Effector memory CD4-positive, alpha-beta T cell (primary cell): Measurements from ENCODE around the gene CA9.
"Not testable (repeated sequence)": the region's sequence is repeated elsewhere in the genome, so short reads cannot be mapped to it uniquely, and the experiment has no call there.

ENCODE experiments used
- DNase-seq, 3 donors: peaks; one replicate each; pipeline ENCODE4 v3.0.0-alpha.2; 2020
- H3K27ac ChIP-seq: 2 replicates; pipeline ENCODE4 v1.7.0; 2013; ENCODE audit warnings: mild to moderate bottlenecking, low read length, moderate library complexity; ENCODE audit not compliant: insufficient read depth, poor library complexity, severe bottlenecking
- H3K27me3 ChIP-seq: replicated peaks from 2 replicates; pipeline ENCODE4 v1.7.0; 2013; ENCODE audit warnings: mild to moderate bottlenecking, low read length; ENCODE audit not compliant: insufficient read depth, control insufficient read depth, poor library complexity, severe bottlenecking
- H3K36me3 ChIP-seq: 2 replicates; pipeline ENCODE4 v1.7.0; 2013; ENCODE audit warnings: mild to moderate bottlenecking, low read length, moderate library complexity; ENCODE audit not compliant: control insufficient read depth, insufficient read depth
- H3K4me1 ChIP-seq: 2 replicates; pipeline ENCODE4 v1.7.0; 2013; ENCODE audit warnings: low read length, mild to moderate bottlenecking; ENCODE audit not compliant: control insufficient read depth, insufficient read depth, poor library complexity, severe bottlenecking
- H3K4me3 ChIP-seq: 2 replicates; pipeline ENCODE4 v1.7.0; 2013; ENCODE audit warnings: low read length, low read depth, mild to moderate bottlenecking; ENCODE audit not compliant: insufficient read depth, poor library complexity, severe bottlenecking
- H3K9me3 ChIP-seq: 2 replicates; pipeline ENCODE4 v1.7.0; 2013; ENCODE audit warnings: mild to moderate bottlenecking, low read length, moderate library complexity; ENCODE audit not compliant: control insufficient read depth

CA9 gene

DNA sequence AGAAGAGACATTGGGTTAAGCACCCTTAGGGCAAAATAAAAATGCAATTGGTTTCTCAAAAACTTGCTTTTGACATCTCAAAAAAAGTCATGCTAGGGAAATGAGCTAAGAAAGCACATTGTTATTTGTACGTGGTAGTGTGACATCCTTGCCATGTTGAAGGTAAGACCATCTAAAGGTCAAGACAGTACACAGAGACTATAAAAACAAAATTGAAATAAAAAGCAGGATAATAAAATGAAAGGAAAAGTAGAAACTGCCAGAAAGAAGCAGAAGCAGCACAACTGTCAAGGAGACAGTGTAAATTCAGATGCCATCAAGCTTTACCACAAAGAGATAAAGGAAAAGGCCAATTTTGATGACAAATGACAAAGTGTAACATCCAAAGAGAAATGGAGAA lies 34.5 kb upstream of the CA9 start:
- not testable (repeated sequence) for H3K27me3 ChIP-seq, H3K36me3 ChIP-seq, H3K4me3 ChIP-seq, H3K4me1 ChIP-seq, H3K9me3 ChIP-seq, DNase-seq, H3K27ac ChIP-seq

DNA sequence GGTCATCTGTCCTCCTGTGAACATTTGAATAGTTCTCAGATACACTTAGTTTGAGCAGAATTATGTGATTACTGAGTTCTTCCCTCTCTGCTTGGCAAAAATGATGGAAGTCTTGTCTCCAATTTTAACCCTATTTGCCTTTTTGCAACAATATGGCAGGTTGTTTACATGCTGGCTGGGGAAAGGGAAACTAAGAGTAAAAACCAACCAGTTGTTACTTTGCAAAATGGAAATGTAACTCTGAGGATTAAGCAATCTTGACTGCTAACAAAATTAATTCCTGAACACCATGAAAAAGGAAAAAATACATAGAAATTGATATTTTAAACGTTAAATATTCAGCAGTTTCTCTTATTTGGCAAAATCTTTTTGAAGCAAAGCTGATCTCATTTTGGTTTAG lies 34.1 kb upstream of the CA9 start:
- Histone ChIP-seq H3K9me3 (no peaks in the 10 kb centered on the region), H3K36me3 (no peaks in the 10 kb centered on the region), H3K4me3 (no peak overlapping the region), H3K27me3 (no peaks in the 10 kb centered on the region), H3K27ac (no peak overlapping the region), H3K4me1 (peaks cover 9% of the 10 kb centered on the region)
- DNase-seq, result no peak

DNA sequence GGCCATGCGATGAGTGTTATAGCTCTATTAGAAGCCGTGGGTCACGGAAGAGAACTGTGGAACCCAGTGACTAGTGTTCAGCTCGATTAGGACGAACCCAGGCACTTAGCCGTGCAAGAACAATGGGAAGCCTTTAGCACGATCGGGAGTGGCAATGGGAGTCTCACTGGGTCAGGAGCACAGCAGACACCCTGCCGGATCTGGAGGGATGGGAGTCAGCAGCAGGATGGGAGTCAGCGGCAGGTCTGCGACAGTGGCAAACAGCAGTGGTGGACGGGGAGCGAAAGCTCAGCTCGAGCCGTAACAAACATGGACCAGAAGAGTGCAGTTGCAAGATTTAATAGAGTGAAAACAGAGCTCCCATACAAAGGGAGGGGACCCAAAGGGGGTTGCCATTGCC lies 33.3 kb upstream of the CA9 start:
- not testable (repeated sequence) for H3K27ac ChIP-seq, H3K4me1 ChIP-seq, H3K36me3 ChIP-seq, DNase-seq, H3K9me3 ChIP-seq, H3K4me3 ChIP-seq, H3K27me3 ChIP-seq

DNA sequence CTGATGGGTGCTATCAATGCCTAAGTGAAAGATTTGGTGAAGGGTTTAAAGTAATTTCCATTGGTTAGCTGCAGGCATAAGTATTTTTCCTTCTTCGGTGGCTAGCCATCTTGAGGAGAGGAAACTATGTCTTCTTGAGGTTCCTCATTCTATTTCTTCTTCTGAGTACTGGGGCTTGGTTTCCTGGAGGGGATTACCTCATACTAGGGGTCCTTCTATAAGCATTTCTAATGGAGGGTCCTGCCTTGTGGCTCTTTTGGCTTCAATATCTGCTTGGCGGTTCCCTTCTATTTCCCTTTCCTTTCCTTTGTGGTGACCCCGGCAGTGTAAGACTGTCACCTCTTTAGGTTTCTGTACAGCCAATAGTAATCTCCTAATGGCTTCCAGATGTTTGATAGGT lies 32.2 kb upstream of the CA9 start:
- DNase-seq, result not testable (repeated sequence)

DNA sequence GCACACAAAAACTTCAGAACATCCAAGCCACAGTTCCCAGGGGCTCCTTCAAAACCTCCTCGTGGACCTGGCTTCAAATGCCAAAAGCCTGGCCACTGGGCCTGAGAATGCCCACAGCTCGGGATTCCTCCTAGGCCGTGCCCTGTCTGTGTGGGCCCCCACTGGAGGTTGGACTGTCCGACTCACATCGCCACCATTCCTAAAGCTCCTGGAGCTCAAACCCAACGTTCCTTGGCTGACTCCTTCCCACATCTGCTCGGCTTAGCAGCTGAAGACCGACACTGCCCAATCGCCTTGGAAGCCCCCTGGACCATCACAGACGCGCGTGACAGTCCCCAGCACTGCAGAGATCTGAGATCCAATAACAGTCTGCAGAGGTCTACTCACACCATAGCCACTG lies 30.7 kb upstream of the CA9 start:
- H3K27ac ChIP-seq, result no peak overlapping the region
- no peak for DNase-seq
- H3K36me3 ChIP-seq, result no peaks in the 10 kb centered on the region
- H3K9me3 ChIP-seq, result no peaks in the 10 kb centered on the region
- peaks cover 29% of the 10 kb centered on the region for H3K4me1 ChIP-seq
- H3K4me3 ChIP-seq, result no peak overlapping the region
- H3K27me3 ChIP-seq, result no peaks in the 10 kb centered on the region

More for the DNA sequence above, 32.2 kb upstream of the CA9 start:
- H3K27me3 ChIP-seq, H3K4me3 ChIP-seq, H3K27ac ChIP-seq, H3K9me3 ChIP-seq, H3K36me3 ChIP-seq: not testable (repeated sequence)
- peaks cover 18% of the 10 kb centered on the region for H3K4me1 ChIP-seq

DNA sequence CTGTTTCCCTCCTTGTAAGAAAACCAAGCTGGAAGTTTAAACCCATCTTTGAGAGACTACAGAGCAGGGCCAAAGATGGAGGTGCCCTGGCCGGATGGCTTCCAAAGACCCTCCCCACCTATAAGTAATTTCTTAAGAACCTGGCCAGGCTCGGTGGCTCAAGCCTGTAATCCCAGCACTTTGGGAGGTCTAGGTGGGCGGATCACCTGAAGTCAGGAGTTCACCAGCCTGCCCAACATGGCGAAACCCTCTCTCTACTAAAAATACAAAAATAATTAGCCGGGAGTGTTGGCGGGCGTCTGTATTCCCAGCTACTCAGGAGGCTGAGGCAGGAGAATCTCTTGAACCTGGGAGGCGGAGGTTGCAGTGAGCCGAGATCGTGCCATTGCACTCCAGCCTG lies 28.0 kb upstream of the CA9 start:
- Histone ChIP-seq H3K4me3 (peak overlapping the region; percentile 65), H3K27ac (peak overlapping the region; percentile 86), H3K4me1 (peaks cover 35% of the 10 kb centered on the region)
- not testable (repeated sequence) for H3K27me3 ChIP-seq, H3K36me3 ChIP-seq, H3K9me3 ChIP-seq, DNase-seq

DNA sequence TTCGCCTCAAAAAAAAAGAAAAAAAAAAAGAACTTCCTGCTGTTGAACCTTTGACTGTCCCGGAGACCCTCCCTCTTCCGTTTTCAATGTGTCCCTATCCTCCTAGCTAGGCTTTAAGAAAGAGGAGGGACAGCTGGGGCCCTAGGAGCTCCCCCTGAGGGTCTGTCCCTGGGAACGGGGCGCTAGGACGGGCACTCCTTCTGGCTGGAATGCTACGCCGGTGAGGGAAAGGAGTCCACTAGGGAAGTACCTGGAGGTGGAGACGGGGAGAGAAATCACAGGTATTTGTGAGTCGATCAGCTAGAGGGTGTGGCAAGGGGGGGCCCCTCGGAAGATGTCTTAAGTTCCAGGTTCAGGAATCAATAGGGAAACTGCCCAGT lies 27.6 kb upstream of the CA9 start:
- no peaks in the 10 kb centered on the region for H3K27me3 ChIP-seq
- no peaks in the 10 kb centered on the region for H3K36me3 ChIP-seq
- no peak for DNase-seq
- H3K4me3 ChIP-seq, result peak overlapping the region; percentile 65
- peak overlapping the region; percentile 86 for H3K27ac ChIP-seq
- peaks cover 39% of the 10 kb centered on the region for H3K4me1 ChIP-seq
- H3K9me3 ChIP-seq, result no peaks in the 10 kb centered on the region

DNA sequence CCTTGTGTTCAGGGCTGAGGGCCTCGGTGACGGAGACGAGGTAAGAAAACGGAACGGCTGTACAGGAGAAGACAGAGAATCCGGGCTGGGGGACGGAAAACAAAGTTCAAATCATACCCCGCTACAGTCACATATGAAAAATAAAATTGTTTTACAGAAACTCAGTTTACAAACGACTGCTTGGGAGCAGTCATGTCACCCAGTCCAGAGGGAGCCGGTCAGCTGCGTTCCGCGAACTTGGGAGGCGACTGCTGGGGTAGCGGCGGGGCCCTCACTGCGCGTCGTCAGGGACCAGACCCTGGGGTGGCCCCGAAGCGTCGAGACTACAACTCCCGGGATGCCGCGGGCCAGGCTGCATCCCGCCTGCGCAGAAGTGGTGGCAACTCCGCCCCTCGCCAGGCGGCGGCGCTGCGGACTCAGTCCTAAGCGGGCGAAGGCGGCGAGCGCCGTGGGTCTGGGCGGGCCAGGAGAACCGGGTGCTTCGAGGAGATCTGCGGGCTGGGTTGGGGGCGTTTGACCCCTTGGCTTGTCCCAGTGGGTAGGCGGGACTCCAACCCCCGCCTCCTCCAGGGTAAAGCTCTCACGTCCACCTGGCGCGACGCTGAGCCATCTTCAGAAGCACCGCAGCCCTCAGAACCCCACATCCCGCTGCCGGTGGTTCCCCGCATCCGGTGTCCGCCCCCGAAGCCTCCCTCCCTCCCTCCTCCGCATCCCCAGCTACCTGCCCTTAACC lies 27.0 kb upstream of the CA9 start:
- Histone ChIP-seq H3K36me3 (no peaks in the 10 kb centered on the region), H3K4me3 (peak overlapping the region; percentile 65), H3K4me1 (peaks cover 45% of the 10 kb centered on the region), H3K9me3 (no peaks in the 10 kb centered on the region), H3K27ac (peak overlapping the region; percentile 86), H3K27me3 (no peaks in the 10 kb centered on the region)
- DNase-seq, result peak; percentile 84 to 87 (median 85)

DNA sequence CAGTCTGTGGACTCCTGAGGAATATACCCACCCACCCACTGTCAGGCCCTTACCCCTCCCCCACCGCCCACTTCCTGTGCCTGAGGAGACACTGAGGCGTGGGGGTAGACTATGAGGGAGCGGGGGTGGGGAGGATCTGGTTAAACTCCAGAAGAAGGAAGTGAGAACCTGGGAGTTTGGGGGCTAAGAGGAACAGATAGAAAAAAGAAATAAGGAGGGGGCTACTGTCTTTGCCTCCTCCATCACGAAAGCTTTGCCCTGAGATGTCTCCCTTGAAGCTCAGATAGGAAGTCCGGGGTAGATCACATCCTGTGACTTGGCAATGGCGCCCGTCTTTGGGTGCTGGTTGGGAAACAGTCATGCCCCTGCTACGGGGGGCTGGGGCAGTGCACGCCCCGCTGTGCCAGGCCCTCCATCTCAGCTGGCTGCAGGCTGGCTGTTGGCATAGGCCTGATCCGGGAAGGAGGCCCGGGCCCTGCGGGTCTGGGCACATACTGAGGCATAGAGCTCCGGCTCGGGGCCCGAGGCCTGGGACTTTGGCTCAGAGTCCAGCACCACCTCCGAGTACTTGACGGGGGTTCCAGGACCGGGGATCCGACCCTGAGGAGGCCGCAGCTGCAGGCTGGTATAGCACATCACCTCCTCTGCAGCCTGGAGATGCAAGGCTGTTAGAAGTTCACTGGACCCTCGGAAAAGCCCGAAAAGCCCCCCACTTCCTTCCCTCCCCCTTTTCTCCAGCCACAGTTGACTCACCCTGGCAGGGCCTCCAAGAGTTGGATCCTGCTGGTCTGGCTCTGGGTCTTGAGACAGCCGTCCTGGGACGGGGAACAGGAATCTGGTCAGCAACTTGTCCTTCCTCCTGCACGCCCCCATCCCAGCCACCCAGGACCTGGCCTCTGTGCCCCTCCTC lies 24.0 kb upstream of the CA9 start:
- Histone ChIP-seq H3K9me3 (no peaks in the 10 kb centered on the region), H3K27me3 (no peaks in the 10 kb centered on the region), H3K36me3 (no peaks in the 10 kb centered on the region), H3K27ac (peak overlapping the region; percentile 79), H3K4me3 (peak overlapping the region; percentile 73), H3K4me1 (peaks cover 48% of the 10 kb centered on the region)
- no peak for DNase-seq
